ENCODE results near the gene POLR2J. TPM values are rescaled to one million over a fixed set of nuclear protein-coding genes. Genes with fewer than 3 reads are reported as not detected.

The POLR2J gene
- total RNA-seq, 2 experiments from 2014 or later, result 49.1 to 54.7 TPM

DNA sequence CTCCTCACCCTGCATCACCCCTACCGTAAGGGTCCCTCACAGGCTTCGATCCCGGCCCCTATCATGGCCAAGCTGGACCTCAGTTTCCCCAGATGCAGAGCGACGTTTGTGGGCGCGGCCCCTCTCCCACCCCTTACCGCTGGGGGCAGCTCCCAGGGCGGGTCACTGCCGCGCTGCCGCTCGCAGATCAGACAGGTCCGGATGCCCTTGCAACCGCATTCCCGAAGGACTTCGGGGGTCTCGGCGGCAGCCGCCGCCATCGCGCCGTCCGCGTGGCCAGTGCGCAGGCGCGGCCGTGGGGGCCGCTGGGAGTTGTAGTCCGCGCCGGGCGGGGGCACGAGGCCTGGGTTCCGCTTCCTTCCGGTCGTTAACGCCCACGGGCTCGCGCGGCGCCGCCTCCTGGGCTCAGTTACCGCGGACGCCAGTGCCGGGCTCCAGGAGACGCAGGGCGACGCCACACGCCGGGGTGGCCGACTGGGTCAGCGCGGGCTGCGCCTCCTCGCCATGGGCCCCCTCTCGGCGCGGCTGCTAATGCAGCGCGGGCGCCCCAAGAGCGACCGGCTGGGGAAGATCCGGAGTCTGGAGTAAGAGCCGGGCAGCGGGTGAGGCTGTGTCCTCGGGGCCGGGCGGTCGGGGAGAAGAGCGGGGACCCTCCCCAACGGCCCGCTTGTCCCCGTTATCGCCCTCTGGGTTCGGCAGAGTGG, 14.0 kb downstream of the POLR2J start, which contains the start of the genes ALKBH4 and LRWD1:
TSS of gene ALKBH4 (minus strand) at position 287 of the 704 bp plus-strand sequence. CDS start at position 260, 27 bp downstream.
TSS of gene LRWD1 (plus strand) at position 408 of the 704 bp plus-strand sequence. CDS start at position 505, 97 bp downstream.
- ChIA-PET POLR2A (interaction anchor here (0.8 to 3.5 kb wide), 8 partner anchors 9 to 177 kb away, joined by 3 to 17 read pairs (median 4); partner anchors contain the start of gene PRKRIP1), CTCF (interaction anchor here (0.6 to 2.1 kb wide), 7 partner anchors 21 to 69 kb away, joined by 3 to 8 read pairs (median 3); partner anchors contain the start of gene PRKRIP1)
- peak; percentile 97 for DNase-seq
- Mint-ChIP-seq H3K27ac (peak within 1 kb of the TSS; percentile 86), H3K4me1 (ENCODE audit: low read depth) (peaks cover 30% of the 10 kb centered on the region), H3K9me3 (no peaks in the 10 kb centered on the region), H3K27me3 (no peaks in the 10 kb centered on the region), H3K36me3 (ENCODE audit: low read depth) (peaks cover 4% of the 10 kb centered on the region), H3K4me3 (peak within 1 kb of the TSS; percentile 94)
- TF ChIP-seq, protein P1, sequence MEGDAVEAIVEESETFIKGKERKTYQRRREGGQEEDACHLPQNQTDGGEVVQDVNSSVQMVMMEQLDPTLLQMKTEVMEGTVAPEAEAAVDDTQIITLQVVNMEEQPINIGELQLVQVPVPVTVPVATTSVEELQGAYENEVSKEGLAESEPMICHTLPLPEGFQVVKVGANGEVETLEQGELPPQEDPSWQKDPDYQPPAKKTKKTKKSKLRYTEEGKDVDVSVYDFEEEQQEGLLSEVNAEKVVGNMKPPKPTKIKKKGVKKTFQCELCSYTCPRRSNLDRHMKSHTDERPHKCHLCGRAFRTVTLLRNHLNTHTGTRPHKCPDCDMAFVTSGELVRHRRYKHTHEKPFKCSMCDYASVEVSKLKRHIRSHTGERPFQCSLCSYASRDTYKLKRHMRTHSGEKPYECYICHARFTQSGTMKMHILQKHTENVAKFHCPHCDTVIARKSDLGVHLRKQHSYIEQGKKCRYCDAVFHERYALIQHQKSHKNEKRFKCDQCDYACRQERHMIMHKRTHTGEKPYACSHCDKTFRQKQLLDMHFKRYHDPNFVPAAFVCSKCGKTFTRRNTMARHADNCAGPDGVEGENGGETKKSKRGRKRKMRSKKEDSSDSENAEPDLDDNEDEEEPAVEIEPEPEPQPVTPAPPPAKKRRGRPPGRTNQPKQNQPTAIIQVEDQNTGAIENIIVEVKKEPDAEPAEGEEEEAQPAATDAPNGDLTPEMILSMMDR (IDR thresholded peaks at IDR 0.05), result peak; percentile 10
- peak; percentile 95 for ATAC-seq
- intact Hi-C loops (cut with micrococcal nuclease), result loop anchor here (5.0 kb wide), 1 partner anchor 52 kb away; no protein-coding TSS in a partner anchor

DNA sequence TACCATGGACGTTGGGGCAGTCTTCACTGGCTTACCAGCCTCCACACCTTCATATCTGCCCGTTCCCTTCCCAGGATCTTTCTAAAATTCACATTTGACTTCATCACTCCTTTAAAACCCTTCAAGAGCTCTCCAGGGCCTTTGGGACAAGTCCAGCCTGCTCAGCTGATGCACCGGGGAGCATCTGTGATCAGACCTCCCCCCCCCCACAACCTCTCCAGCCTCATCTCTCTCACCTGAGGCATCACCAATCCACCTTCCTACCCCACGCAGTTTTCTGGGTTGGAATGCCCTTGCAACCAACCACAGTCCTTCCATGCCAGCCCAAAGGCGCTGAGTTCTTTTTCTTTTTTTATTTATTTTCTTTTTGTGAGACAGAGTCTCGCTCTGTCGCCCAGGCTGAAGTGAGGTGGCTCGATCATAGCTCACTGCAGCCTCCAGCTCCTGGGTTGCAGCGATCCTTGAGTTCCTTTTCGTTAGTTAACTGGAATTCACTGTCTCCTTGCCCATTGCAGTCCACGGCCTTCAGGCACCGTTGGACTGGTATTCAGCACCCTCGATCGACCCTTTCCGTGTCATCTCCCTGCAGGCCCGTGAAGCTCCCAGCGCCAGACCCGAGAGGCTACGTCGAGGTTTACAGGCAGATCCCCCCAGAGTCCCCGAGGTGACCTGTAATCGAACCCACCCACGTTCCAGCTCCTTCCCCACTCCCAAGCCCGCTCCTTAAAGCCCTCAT, 14.7 kb downstream of the POLR2J start:
- H3K27ac Mint-ChIP-seq, result peak overlapping the region; percentile 86
- intact Hi-C loops (cut with micrococcal nuclease), result loop anchor here (5.0 kb wide), 1 partner anchor 52 kb away; no protein-coding TSS in a partner anchor
- peak; percentile 29 for DNase-seq
- TF ChIP-seq, protein P1 (IDR thresholded peaks at IDR 0.05), result no peak
- POLR2A ChIA-PET, result interaction anchor here (0.5 to 3.5 kb wide), 10 partner anchors 10 to 176 kb away, joined by 3 to 17 read pairs (median 3); partner anchors contain the start of gene PRKRIP1
- ATAC-seq, result peak; percentile 1
- peaks cover 4% of the 10 kb centered on the region for H3K36me3 Mint-ChIP-seq (ENCODE audit: low read depth)
- H3K4me3 Mint-ChIP-seq, result peak overlapping the region; percentile 94
- no peaks in the 10 kb centered on the region for H3K9me3 Mint-ChIP-seq
- CTCF ChIA-PET, result interaction anchor here (0.7 to 2.1 kb wide), 6 partner anchors 29 to 68 kb away, joined by 3 to 8 read pairs (median 3); partner anchors contain the start of gene PRKRIP1
- no peaks in the 10 kb centered on the region for H3K27me3 Mint-ChIP-seq
- peaks cover 30% of the 10 kb centered on the region for H3K4me1 Mint-ChIP-seq (ENCODE audit: low read depth)

DNA sequence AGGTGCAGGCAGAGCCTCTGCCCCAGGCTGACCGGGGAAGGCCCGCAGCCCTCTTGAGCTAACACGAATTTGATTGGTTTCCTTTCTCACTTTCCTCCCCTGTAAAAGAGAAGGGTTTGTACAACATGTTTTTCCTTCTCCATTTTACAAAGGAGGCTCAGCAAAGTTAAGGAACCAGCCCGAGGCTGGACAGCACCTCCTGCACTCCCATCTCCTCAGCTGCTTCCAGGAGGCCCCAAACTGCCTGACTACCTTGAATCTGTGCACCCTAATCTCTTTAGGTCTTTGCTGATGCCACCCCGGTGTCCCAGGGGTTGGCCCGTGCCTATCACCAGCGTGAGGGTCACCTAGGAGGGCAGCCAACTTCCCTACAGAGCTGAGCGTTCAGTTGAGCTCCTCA, 18.3 kb downstream of the POLR2J start:
- no peak for DNase-seq
- H3K4me1 Mint-ChIP-seq (ENCODE audit: low read depth), result peaks cover 17% of the 10 kb centered on the region
- ChIA-PET POLR2A (no interaction called here), CTCF (interaction anchor here (0.8 kb wide), 1 partner anchor 48 kb away, joined by 3 read pairs; no protein-coding TSS in a partner anchor)
- TF ChIP-seq, protein P1 (IDR thresholded peaks at IDR 0.05), result no peak
- H3K36me3 Mint-ChIP-seq (ENCODE audit: low read depth), result peaks cover 4% of the 10 kb centered on the region
- ATAC-seq, result no peak
- no peaks in the 10 kb centered on the region for H3K9me3 Mint-ChIP-seq
- no peak overlapping the region for H3K4me3 Mint-ChIP-seq
- H3K27me3 Mint-ChIP-seq, result no peaks in the 10 kb centered on the region
- no peak overlapping the region for H3K27ac Mint-ChIP-seq
- intact Hi-C loops (cut with micrococcal nuclease), result loop anchor here (5.0 kb wide), 1 partner anchor 48 kb away; no protein-coding TSS in a partner anchor

DNA sequence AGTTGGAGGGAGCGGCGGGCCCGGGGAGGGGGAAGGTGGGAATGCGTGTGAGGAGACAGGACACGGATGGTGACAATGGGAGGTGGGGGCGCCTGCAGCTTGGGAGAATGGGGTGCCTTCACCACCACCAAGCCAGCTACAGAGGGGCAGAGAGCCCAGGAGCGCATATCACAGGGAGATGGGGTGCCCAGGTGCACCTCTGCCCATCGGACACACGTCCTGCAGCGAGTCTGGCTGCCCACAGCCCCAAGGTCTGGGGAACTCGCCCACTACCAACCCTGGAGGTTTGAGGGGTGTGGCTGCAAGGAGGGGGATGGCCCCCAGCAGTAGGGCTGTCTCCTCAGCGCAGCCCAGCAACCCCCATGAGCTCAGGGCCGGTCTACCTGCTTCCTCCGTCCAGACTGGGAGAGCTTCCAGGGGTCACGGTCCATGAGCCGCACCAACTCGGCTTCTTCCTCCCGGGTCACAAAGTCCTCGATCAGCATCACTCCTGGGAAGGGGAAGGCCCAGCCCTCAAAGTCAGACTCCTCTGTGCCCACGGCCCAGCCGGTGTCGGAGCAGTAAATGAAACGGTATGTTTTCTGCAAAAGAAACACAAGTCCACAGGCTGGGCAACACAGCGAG, 19.4 kb downstream of the POLR2J start:
- Mint-ChIP-seq H3K4me3 (no peak overlapping the region), H3K9me3 (no peaks in the 10 kb centered on the region), H3K27me3 (no peaks in the 10 kb centered on the region), H3K36me3 (ENCODE audit: low read depth) (peaks cover 4% of the 10 kb centered on the region), H3K27ac (no peak overlapping the region), H3K4me1 (ENCODE audit: low read depth) (peaks cover 17% of the 10 kb centered on the region)
- POLR2A ChIA-PET, result interaction anchor here (0.6 to 0.7 kb wide), 2 partner anchors 15 to 1486 kb away, joined by 3 read pairs; no protein-coding TSS in a partner anchor
- intact Hi-C loops (cut with micrococcal nuclease), result loop anchor here (10.0 kb wide), 1 partner anchor 175 kb away; the partner anchor contains the start of gene SH2B2
- TF ChIP-seq, protein P1 (IDR thresholded peaks at IDR 0.05), result no peak
- CTCF ChIA-PET, result no interaction called here
- ATAC-seq (no peak), DNase-seq (no peak)
